Measurements from ENCODE around the gene COPZ1. TPM values are rescaled to one million over a fixed set of nuclear protein-coding genes. Genes with fewer than 3 reads are reported as not detected.

COPZ1 gene
- total RNA-seq, 1 experiment from 2014 or later = 104 TPM

GRCh38 chr12:54341378-54342300 lies 16.7 kb downstream of the COPZ1 start:
- no peak overlapping the region for H2AFZ ChIP-seq (ENCODE audit: low read length)
- DNase-seq = no peak
- H2BK120ac ChIP-seq (ENCODE audit: low read depth, low read length, poor library complexity, severe bottlenecking) = no peak overlapping the region
- no peak for TF ChIP-seq CTCF (conservative IDR thresholded peaks at IDR 0.05)
- Mint-ChIP-seq H3K4me1 (peaks cover 2 to 3% of the 10 kb centered on the region in 2 experiments; a peak in 2 of 4 replicates), H3K27ac (no peak overlapping the region; a peak in 1 of 7 replicates), H3K27me3 (ENCODE audit: low read depth) (no peaks in the 10 kb centered on the region), H3K9me3 (no peaks in the 10 kb centered on the region), H3K4me3 (no peak overlapping the region), H3K36me3 (ENCODE audit: insufficient read depth in 1 of 3, low read depth in 3 of 3) (peaks cover 25 to 53% (median 39%) of the 10 kb centered on the region in 3 experiments; a peak in 6 of 7 replicates)
- H2BK20ac ChIP-seq (ENCODE audit: low read depth, low read length, poor library complexity, severe bottlenecking) = no peak overlapping the region
- no peak overlapping the region for H3K56ac ChIP-seq (ENCODE audit: insufficient read length, low read depth, low read length)
- no peak overlapping the region for H3K18ac ChIP-seq (ENCODE audit: insufficient read length, low read depth, low read length)
- H2AK5ac ChIP-seq (ENCODE audit: insufficient read length, low read length) = no peak overlapping the region
- H2BK15ac ChIP-seq (ENCODE audit: low read depth, low read length) = no peak overlapping the region
- H3K4ac ChIP-seq (ENCODE audit: low read depth, low read length) = no peak overlapping the region
- no peak overlapping the region for H4K5ac ChIP-seq (ENCODE audit: insufficient read length, low read depth, low read length)
- no peak overlapping the region for H2BK12ac ChIP-seq (ENCODE audit: insufficient read length, low read depth, low read length)
- H3K27ac ChIP-seq (ENCODE audit: insufficient read length, low read depth, low read length) = no peak overlapping the region
- H2BK5ac ChIP-seq (ENCODE audit: insufficient read length, low read length) = no peak overlapping the region
- H3K79me2 ChIP-seq (ENCODE audit: insufficient read depth, low read length) = no peaks in the 10 kb centered on the region
- H3K9ac ChIP-seq (ENCODE audit: extremely low read depth, insufficient read length, low read length) = no peak overlapping the region
- H3K23ac ChIP-seq (ENCODE audit: insufficient read length, low read depth, low read length) = no peak overlapping the region
- no peak overlapping the region for H3T11ph ChIP-seq (ENCODE audit: low read length)
- no peak overlapping the region for H3K14ac ChIP-seq (ENCODE audit: insufficient read depth, low read length)
- WGBS (ENCODE audit: extremely low coverage, insufficient read length, low lambda C conversion rate) = no CpG with 5 or more reads among the region's 9 CpGs
- no peaks in the 10 kb centered on the region for H4K20me1 ChIP-seq (ENCODE audit: control insufficient read depth, insufficient read depth, insufficient read length)
- H3K23me2 ChIP-seq (ENCODE audit: insufficient read length, low read depth, low read length, poor library complexity, severe bottlenecking) = no peaks in the 10 kb centered on the region
- H3K4me2 ChIP-seq (ENCODE audit: insufficient read depth, insufficient read length, low read length) = no peak overlapping the region
- no peak overlapping the region for H4K8ac ChIP-seq (replicated peaks; ENCODE audit: insufficient read length, low read depth, low read length)
- no peaks in the 10 kb centered on the region for H3K4me1 ChIP-seq (ENCODE audit: insufficient read depth, low read length)
- no peaks in the 10 kb centered on the region for H3K9me3 ChIP-seq (ENCODE audit: control insufficient read depth, low read depth, low read length)
- H4K91ac ChIP-seq (ENCODE audit: insufficient read length, low read depth, low read length) = no peak overlapping the region
- no peaks in the 10 kb centered on the region for H3K79me1 ChIP-seq (ENCODE audit: insufficient read depth, low read depth, low read length, poor library complexity, severe bottlenecking)
- no peaks in the 10 kb centered on the region for H3K27me3 ChIP-seq (ENCODE audit: insufficient read depth, low read length)

All from H9 (cell line).